GM12873 (cell line): ENCODE data around the gene CRHR2.

Source experiments
- TF ChIP-seq, protein P1 (sequence below): IDR thresholded peaks from 2 replicates; pipeline ENCODE4 v1.5.1; 2012; ENCODE audit warnings: low read depth, mild to moderate bottlenecking, moderate library complexity, low read length, control low read depth; ENCODE audit not compliant: insufficient read depth; ENCODE audit errors: missing control alignments

Gene CRHR2

DNA sequence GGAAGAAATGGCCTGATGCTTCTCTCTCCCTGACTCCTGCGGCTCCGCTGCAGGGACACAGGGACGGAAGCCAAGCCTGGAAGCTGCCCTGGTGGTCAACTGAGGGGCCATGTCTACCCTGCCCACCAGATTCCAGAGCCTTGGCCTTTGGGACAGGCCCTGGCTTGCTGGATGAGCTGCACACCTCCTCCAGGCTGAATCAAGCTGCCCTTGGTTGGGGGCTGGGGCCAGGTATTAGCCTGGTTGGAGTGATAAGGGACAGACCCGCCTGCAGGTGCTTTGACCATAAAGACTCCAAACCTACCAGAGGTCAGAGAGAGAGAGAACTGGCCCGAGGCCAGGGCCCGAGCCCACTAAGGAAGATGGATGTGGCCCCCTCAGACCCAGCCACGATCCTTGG, 30.1 kb downstream of the CRHR2 start:
- TF ChIP-seq, protein P1, sequence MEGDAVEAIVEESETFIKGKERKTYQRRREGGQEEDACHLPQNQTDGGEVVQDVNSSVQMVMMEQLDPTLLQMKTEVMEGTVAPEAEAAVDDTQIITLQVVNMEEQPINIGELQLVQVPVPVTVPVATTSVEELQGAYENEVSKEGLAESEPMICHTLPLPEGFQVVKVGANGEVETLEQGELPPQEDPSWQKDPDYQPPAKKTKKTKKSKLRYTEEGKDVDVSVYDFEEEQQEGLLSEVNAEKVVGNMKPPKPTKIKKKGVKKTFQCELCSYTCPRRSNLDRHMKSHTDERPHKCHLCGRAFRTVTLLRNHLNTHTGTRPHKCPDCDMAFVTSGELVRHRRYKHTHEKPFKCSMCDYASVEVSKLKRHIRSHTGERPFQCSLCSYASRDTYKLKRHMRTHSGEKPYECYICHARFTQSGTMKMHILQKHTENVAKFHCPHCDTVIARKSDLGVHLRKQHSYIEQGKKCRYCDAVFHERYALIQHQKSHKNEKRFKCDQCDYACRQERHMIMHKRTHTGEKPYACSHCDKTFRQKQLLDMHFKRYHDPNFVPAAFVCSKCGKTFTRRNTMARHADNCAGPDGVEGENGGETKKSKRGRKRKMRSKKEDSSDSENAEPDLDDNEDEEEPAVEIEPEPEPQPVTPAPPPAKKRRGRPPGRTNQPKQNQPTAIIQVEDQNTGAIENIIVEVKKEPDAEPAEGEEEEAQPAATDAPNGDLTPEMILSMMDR: no peak

DNA sequence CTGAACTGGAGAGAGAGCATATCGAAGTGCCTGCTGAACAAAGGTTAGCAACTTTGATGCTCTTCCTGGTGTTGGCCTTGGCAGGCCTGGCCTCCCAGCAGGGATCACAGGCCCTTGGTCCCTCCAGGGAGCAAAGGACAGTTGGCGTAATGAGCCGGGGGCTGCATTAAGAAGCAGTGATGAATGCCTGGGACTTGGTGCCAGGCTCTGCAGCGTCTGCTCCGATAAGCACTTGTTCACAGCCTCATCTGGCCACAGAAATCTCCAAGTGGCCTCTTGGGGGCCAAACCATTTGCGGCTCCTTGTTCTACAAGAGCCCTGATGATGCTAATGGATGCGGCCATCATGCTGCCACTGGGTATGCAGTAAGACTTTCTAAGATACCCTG, 31.8 kb downstream of the CRHR2 start:
- TF ChIP-seq, protein P1: no peak

DNA sequence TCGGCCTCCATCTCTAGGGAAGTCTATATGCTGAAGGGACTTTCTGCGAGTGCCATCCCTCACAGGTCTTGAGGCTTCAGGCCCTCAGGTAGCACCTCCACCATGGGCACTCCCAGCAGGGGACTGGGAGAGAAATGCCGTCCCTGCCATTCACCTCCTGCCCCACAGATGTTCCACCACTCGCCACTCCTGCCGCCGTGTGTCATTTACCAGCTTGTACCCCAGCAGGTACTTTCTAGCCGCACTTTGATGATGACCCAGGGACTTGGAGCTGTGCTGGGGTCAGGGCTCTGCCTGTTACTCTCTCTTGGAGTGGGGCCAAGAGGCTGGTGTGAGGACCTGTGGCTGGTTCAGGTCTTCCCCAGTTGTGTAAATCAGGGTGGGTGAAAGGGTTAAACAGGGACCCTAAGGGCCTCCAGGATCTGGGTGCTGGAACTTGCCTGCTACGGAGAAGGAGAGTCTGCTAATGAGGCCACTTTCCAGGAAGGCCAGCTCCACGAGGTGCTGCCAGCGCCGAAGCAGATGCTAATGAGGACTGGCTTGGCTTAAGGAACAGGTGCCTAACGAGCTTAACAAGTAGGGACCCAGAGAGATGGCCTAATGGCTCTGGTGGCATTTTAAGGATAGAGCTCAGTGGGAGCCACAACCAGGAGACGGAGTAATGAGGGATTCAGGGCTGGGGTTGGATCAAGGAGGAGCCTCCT, 32.4 kb downstream of the CRHR2 start:
- TF ChIP-seq, protein P1: no peak

DNA sequence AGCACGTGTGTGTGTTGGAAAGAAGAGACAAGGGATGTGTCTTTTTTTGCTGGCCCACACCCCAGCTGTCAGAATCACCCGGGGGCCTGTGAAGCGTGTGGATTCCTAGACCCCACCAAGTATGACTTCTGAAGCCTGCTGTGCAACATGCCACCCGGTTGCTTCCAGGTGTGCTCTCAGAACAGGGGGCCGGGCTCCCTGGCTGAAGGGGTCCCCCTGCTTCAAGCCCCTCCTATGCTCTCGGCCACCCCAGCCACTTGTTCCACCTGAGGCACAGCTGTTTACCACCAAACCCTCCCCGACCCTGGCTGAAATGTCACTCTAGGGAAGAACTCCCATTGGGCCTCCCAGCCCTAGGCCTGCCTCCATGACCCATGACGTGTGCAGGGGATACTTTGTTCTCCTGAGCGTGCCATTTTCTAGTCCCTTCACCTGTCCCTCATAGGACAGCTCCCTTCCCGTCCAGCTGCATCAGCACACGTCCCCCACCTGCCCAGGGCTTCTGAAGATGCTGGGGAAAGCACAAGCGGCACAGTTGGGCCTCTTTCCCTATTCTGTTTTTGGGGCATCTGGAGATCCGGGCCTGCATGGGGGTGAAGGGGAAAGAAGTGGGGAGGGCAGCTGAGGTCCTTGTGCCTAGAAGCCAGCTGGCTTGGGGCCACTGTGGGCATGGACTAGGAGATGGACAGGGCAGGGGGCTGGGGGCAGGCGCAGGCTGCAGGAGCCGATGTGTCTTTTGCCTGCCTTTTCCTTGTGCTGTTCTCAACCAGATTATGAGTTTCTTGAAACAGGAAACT, 33.3 kb downstream of the CRHR2 start:
- TF ChIP-seq, protein P1: no peak

DNA sequence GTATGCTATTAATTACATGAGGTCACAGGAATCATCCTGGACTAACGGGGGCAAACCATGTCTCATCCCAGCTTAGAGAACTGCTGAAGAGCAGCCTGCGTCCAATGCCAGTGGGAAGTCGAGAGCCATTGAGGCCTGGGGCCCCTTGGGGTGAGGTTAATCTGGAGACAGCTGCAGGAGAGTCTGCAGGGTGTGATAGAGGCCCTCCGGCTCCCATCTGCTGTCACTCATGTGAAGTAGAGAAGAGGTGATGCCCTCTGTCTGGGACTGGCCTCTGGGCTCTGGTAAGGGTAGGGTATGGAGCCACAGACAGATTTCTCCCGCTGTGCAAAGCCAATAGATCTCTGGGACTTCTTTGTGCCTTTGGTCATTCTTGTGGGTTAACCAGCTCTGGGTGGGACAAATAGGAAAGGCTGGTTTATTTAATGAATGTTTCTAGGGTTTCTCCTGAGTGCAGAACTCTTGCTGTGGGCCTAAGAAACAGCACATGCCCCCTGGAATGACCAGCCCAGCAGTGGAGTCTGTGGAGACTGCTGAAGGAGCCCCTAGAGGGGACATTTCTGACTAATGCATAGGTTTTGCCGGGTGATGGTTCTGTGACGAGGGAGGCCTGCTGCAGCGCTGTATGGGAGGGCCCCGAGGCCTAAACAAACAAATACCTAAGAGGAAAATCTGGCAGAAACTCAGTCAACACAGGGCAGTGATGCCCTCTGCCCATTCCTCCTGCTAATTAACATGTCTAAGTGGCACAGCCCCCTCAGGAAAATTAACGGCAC, 34.5 kb downstream of the CRHR2 start:
- TF ChIP-seq, protein P1: no peak

DNA sequence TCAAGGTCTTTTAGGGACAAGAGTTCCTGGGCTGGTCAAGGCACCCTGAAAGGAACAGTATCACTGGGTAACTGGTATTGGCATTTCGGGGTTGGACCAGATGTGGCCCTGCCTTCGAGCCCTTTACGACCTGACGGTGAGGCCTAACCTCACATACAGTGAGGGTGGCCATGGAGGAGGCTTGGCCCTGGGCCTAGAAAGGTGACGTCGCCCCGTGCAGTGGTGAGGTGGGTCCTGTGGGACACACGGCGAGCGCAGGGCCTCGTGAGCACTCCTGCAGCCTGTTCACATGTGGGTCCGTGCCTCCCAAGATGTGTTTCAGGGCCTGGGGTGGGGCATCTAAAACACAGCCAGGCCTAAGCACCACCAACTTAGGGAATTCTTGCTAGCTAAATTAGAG, 36.1 kb downstream of the CRHR2 start:
- TF ChIP-seq, protein P1: no peak

DNA sequence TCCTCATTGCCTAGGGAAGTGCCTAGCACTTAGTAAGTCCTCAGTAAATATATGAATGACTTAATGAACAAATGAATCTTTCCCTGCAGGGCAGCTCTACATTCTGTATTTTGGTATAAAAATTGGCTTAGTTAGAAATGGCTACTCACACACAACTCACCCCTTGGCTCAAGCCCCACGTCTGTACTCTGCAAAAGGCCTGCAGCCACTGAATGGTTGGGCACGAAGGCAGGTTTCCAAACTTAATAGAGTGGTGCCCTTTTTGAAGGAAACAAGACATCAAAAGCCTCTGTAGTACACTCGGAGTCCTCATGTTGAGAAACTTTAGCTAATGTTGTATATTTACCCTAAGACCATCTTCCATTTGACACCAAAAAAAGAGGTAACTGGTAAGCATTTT, 36.6 kb downstream of the CRHR2 start:
- TF ChIP-seq, protein P1: no peak
